ENCODE measurements around the gene CTNNA1.
"Not testable (repeated sequence)": the region's sequence is repeated elsewhere in the genome, so short reads cannot be mapped to it uniquely, and the experiment has no call there.

Gene CTNNA1

GRCh38 chr5:138725153-138725817 is 27.9 kb upstream of the CTNNA1 start:
- DNase-seq (ENCODE audit: low spot score): peak; percentile 48

- no peak for DNase-seq (ENCODE audit: low spot score)
Observed at GRCh38 chr5:138725818-138726416, 27.3 kb upstream of the CTNNA1 start.

- DNase-seq (ENCODE audit: low spot score): no peak
Observed at GRCh38 chr5:138726848-138727247, 26.4 kb upstream of the CTNNA1 start.

GRCh38 chr5:138730496-138730895 is 22.7 kb upstream of the CTNNA1 start:
- DNase-seq (ENCODE audit: low spot score): not testable (repeated sequence)

- no peak for DNase-seq (ENCODE audit: low spot score)
Observed at GRCh38 chr5:138732466-138732865, 20.8 kb upstream of the CTNNA1 start.

GRCh38 chr5:138732933-138733332 is 20.3 kb upstream of the CTNNA1 start:
- no peak for DNase-seq (ENCODE audit: low spot score)

- no peak for DNase-seq (ENCODE audit: low spot score)
Observed at GRCh38 chr5:138733509-138733908, 19.7 kb upstream of the CTNNA1 start.

GRCh38 chr5:138736293-138736692 is 16.9 kb upstream of the CTNNA1 start:
- DNase-seq (ENCODE audit: low spot score): no peak

GRCh38 chr5:138737494-138738265 is 15.5 kb upstream of the CTNNA1 start:
- DNase-seq (ENCODE audit: low spot score): no peak

- no peak for DNase-seq (ENCODE audit: low spot score)
Observed at GRCh38 chr5:138738399-138738798, 14.8 kb upstream of the CTNNA1 start.

- no peak for DNase-seq (ENCODE audit: low spot score)
Observed at GRCh38 chr5:138739938-138740337, 13.3 kb upstream of the CTNNA1 start.

GRCh38 chr5:138743484-138743883 is 9.7 kb upstream of the CTNNA1 start:
- DNase-seq (ENCODE audit: low spot score): no peak

GRCh38 chr5:138745268-138745667 is 8.0 kb upstream of the CTNNA1 start:
- no peak for DNase-seq (ENCODE audit: low spot score)

- no peak for DNase-seq (ENCODE audit: low spot score)
Observed at GRCh38 chr5:138748630-138749081, 4.6 kb upstream of the CTNNA1 start.

- DNase-seq (ENCODE audit: low spot score): not testable (repeated sequence)
Observed at GRCh38 chr5:138751344-138751743, 1.9 kb upstream of the CTNNA1 start.

GRCh38 chr5:138752341-138752950 is 779 bp upstream of the CTNNA1 start:
- DNase-seq (ENCODE audit: low spot score): no peak

- DNase-seq (ENCODE audit: low spot score): peak; percentile 69
Observed at GRCh38 chr5:138753794-138754698, 821 bp downstream of the CTNNA1 start.

GRCh38 chr5:138754699-138755057 is 1.5 kb downstream of the CTNNA1 start:
- DNase-seq (ENCODE audit: low spot score): no peak

- DNase-seq (ENCODE audit: low spot score): no peak
Observed at GRCh38 chr5:138755084-138755748, 2.0 kb downstream of the CTNNA1 start.

- DNase-seq (ENCODE audit: low spot score): no peak
Observed at GRCh38 chr5:138757061-138757776, 4.0 kb downstream of the CTNNA1 start.

All from D341Med (cell line).